H9 (cell line): ENCODE results near the gene CCDC138. TPM values are rescaled to one million over a fixed set of nuclear protein-coding genes. Genes with fewer than 3 reads are reported as not detected.

Experiments
- DNase-seq: peaks from one replicate; pipeline ENCODE4 v3.0.0-alpha.2; 2017
- H2AFZ ChIP-seq: one replicate; pipeline ENCODE4 v1.6.1; 2013; ENCODE audit warnings: mild to moderate bottlenecking, low read length, control low read depth, moderate library complexity
- H2AK5ac ChIP-seq: 2 replicates; pipeline ENCODE4 v1.6.1; 2013; ENCODE audit warnings: low read length, control low read depth, mixed read lengths; ENCODE audit not compliant: insufficient read length
- H2BK120ac ChIP-seq: one replicate; pipeline ENCODE4 v1.6.1; 2013; ENCODE audit warnings: low read depth, mild to moderate bottlenecking, low read length, control low read depth, inconsistent platforms; ENCODE audit not compliant: poor library complexity, severe bottlenecking
- H2BK12ac ChIP-seq: 2 replicates; pipeline ENCODE4 v1.6.1; 2013; ENCODE audit warnings: low read length, control low read depth, mixed read lengths, low read depth; ENCODE audit not compliant: insufficient read length
- H2BK15ac ChIP-seq: 2 replicates; pipeline ENCODE4 v1.6.1; 2013; ENCODE audit warnings: low read depth, low read length, control low read depth
- H2BK20ac ChIP-seq: one replicate; pipeline ENCODE4 v1.6.1; 2013; ENCODE audit warnings: low read depth, mild to moderate bottlenecking, low read length, control low read depth, inconsistent platforms; ENCODE audit not compliant: poor library complexity, severe bottlenecking
- H2BK5ac ChIP-seq: 2 replicates; pipeline ENCODE4 v1.6.1; 2013; ENCODE audit warnings: low read length, control low read depth, mixed read lengths; ENCODE audit not compliant: insufficient read length
- H3K14ac ChIP-seq: 2 replicates; pipeline ENCODE4 v1.6.1; 2013; ENCODE audit warnings: low read length, control low read depth; ENCODE audit not compliant: insufficient read depth
- H3K18ac ChIP-seq: 2 replicates; pipeline ENCODE4 v1.6.1; 2013; ENCODE audit warnings: low read depth, mild to moderate bottlenecking, mixed read lengths, low read length, control low read depth; ENCODE audit not compliant: insufficient read length
- H3K23ac ChIP-seq: 2 replicates; pipeline ENCODE4 v1.6.1; 2013; ENCODE audit warnings: low read length, control low read depth, mixed read lengths, low read depth; ENCODE audit not compliant: insufficient read length
- H3K23me2 ChIP-seq: 2 replicates; pipeline ENCODE4 v1.6.1; 2013; ENCODE audit warnings: low read depth, mild to moderate bottlenecking, mixed read lengths, low read length, control low read depth; ENCODE audit not compliant: insufficient read length, poor library complexity, severe bottlenecking
- H3K27ac ChIP-seq: 2 replicates; pipeline ENCODE4 v1.5.1; 2013; ENCODE audit warnings: low read length, control low read depth, mixed read lengths, low read depth; ENCODE audit not compliant: insufficient read length
- H3K27me3 ChIP-seq: 2 replicates; pipeline ENCODE4 v1.6.1; 2013; ENCODE audit warnings: low read length, control low read depth, inconsistent platforms; ENCODE audit not compliant: insufficient read depth
- H3K4ac ChIP-seq: 2 replicates; pipeline ENCODE4 v1.6.1; 2013; ENCODE audit warnings: low read depth, mild to moderate bottlenecking, control low read depth, inconsistent platforms, low read length, moderate library complexity
- H3K4me1 ChIP-seq: 2 replicates; pipeline ENCODE4 v1.6.1; 2013; ENCODE audit warnings: low read length, control low read depth, inconsistent platforms; ENCODE audit not compliant: insufficient read depth
- H3K4me2 ChIP-seq: 2 replicates; pipeline ENCODE4 v1.6.1; 2013; ENCODE audit warnings: low read length, control low read depth, mixed read lengths; ENCODE audit not compliant: insufficient read length, insufficient read depth
- H3K56ac ChIP-seq: 2 replicates; pipeline ENCODE4 v1.6.1; 2013; ENCODE audit warnings: low read depth, mild to moderate bottlenecking, mixed read lengths, low read length, control low read depth; ENCODE audit not compliant: insufficient read length
- H3K79me1 ChIP-seq: 2 replicates; pipeline ENCODE4 v1.6.1; 2013; ENCODE audit warnings: low read depth, mild to moderate bottlenecking, moderate library complexity, low read length, control low read depth, inconsistent platforms; ENCODE audit not compliant: insufficient read depth, poor library complexity, severe bottlenecking
- H3K79me2 ChIP-seq: 2 replicates; pipeline ENCODE4 v1.6.1; 2013; ENCODE audit warnings: low read length, control low read depth, inconsistent platforms; ENCODE audit not compliant: insufficient read depth
- H3K9ac ChIP-seq: 2 replicates; pipeline ENCODE4 v1.6.1; 2013; ENCODE audit warnings: low read length, control low read depth, mixed read lengths; ENCODE audit not compliant: insufficient read length; ENCODE audit errors: extremely low read depth
- H3K9me3 ChIP-seq: one replicate; pipeline ENCODE4 v1.6.1; 2013; ENCODE audit warnings: low read depth, low read length, inconsistent platforms; ENCODE audit not compliant: control insufficient read depth
- H3T11ph ChIP-seq: one replicate; pipeline ENCODE4 v1.6.1; 2013; ENCODE audit warnings: mild to moderate bottlenecking, low read length, control low read depth, inconsistent platforms
- H4K20me1 ChIP-seq: one replicate; pipeline ENCODE4 v1.6.1; 2013; ENCODE audit not compliant: control insufficient read depth, insufficient read length, insufficient read depth
- H4K5ac ChIP-seq: 2 replicates; pipeline ENCODE4 v1.6.1; 2013; ENCODE audit warnings: low read depth, mild to moderate bottlenecking, mixed read lengths, low read length, control low read depth; ENCODE audit not compliant: insufficient read length
- H4K8ac ChIP-seq: replicated peaks from 2 replicates; pipeline ENCODE4 v1.6.1; 2013; ENCODE audit warnings: low read length, control low read depth, mixed read lengths, low read depth; ENCODE audit not compliant: insufficient read length
- H4K91ac ChIP-seq: 2 replicates; pipeline ENCODE4 v1.6.1; 2013; ENCODE audit warnings: low read depth, mild to moderate bottlenecking, moderate library complexity, mixed read lengths, low read length, control low read depth; ENCODE audit not compliant: insufficient read length
- H3K27ac Mint-ChIP-seq, 3 experiments: 2 replicates in 2 of 3; 3 replicates in 1 of 3; pipeline ENCODE4 v1.8.0; 2020 to 2021; ENCODE audit warnings: mixed read lengths in 3 of 3, mild to moderate bottlenecking in 1 of 3, moderate library complexity in 1 of 3
- H3K27me3 Mint-ChIP-seq: 2 replicates; pipeline ENCODE4 v1.8.0; 2021; ENCODE audit warnings: low read depth, mild to moderate bottlenecking, moderate library complexity, mixed read lengths
- H3K36me3 Mint-ChIP-seq, 3 experiments: 2 replicates in 2 of 3; 3 replicates in 1 of 3; pipeline ENCODE4 v1.8.0; 2020 to 2021; ENCODE audit warnings: low read depth in 3 of 3, mixed read lengths in 3 of 3; ENCODE audit not compliant: insufficient read depth in 1 of 3
- H3K4me1 Mint-ChIP-seq, 2 experiments: 2 replicates each; pipeline ENCODE4 v1.8.0; 2020; ENCODE audit warnings: mixed read lengths in 2 of 2
- H3K4me3 Mint-ChIP-seq, 2 experiments: 2 replicates in 1 of 2; 3 replicates in 1 of 2; pipeline ENCODE4 v1.8.0; 2020 to 2021; ENCODE audit warnings: mild to moderate bottlenecking in 2 of 2, mixed read lengths in 2 of 2, moderate library complexity in 1 of 2
- H3K9me3 Mint-ChIP-seq, 2 experiments: 2 replicates in 1 of 2; 3 replicates in 1 of 2; pipeline ENCODE4 v1.8.0; 2020; ENCODE audit warnings: mild to moderate bottlenecking in 2 of 2, mixed read lengths in 2 of 2, moderate library complexity in 1 of 2
- CTCF ChIP-seq: fragments of 200-600 bp; sonication (generic); conservative IDR thresholded peaks from 3 replicates; pipeline ENCODE4 v1.8.0; 2021; ENCODE audit warnings: antibody characterized with exemption, mild to moderate bottlenecking
- WGBS: extraction: QIAGEN DNeasy Blood & Tissue Kit; methylation state at CpG from one replicate; pipeline ENCODE4 v1.1.7; 2013; ENCODE audit warnings: missing lambda C conversion rate, low lambda C conversion rate, mixed read lengths; ENCODE audit not compliant: insufficient read length; ENCODE audit errors: extremely low coverage; 5-methylcytosine and 5-hydroxymethylcytosine counted together
- total RNA-seq: library from RNA; stranded (reverse); gene quantifications from 2 replicates; pipeline ENCODE4 v1.2.1, GENCODE V29; 2021

CCDC138 gene
- total RNA-seq, 1 experiment from 2014 or later: 32.7 TPM

- Histone ChIP-seq H4K20me1 (no peaks in the 10 kb centered on the region), H3K56ac (no peak overlapping the region), H3K79me1 (no peaks in the 10 kb centered on the region), H3K4me2 (no peak overlapping the region), H3K79me2 (no peaks in the 10 kb centered on the region; the same call in 1 of the 2 replicates), H2AFZ (no peak overlapping the region), H4K8ac (no peak overlapping the region), H2AK5ac (no peak overlapping the region), H4K91ac (no peak overlapping the region), H2BK20ac (no peak overlapping the region), H3K9ac (no peak overlapping the region), H3K4ac (no peak overlapping the region), H3K14ac (no peak overlapping the region), H3K23ac (no peak overlapping the region), H3T11ph (no peak overlapping the region), H3K4me1 (no peaks in the 10 kb centered on the region), H2BK12ac (no peak overlapping the region), H3K9me3 (no peaks in the 10 kb centered on the region), H2BK15ac (no peak overlapping the region), H4K5ac (no peak overlapping the region), H3K27me3 (no peaks in the 10 kb centered on the region), H3K27ac (no peak overlapping the region), H2BK5ac (no peak overlapping the region), H3K23me2 (no peaks in the 10 kb centered on the region), H2BK120ac (no peak overlapping the region), H3K18ac (no peak overlapping the region)
- H3K27ac Mint-ChIP-seq: no peak overlapping the region
- no peak for DNase-seq
- TF ChIP-seq CTCF: no peak
- H3K4me3 Mint-ChIP-seq: no peak overlapping the region
- H3K4me1 Mint-ChIP-seq: no peaks in the 10 kb centered on the region
- no peaks in the 10 kb centered on the region for H3K27me3 Mint-ChIP-seq
- peaks cover 18% of the 10 kb centered on the region in 2 experiments for H3K9me3 Mint-ChIP-seq
- WGBS: no CpG with 5 or more reads among the region's 1 CpG
- H3K36me3 Mint-ChIP-seq: peaks cover 41 to 62% (median 49%) of the 10 kb centered on the region in 3 experiments
Measured at GRCh38 chr2:108813732-108814131, 27.2 kb downstream of the CCDC138 start.
